Mesenchymal stem cell (in vitro differentiated cells and primary cell): ENCODE data around the gene MINDY1.

ENCODE experiments used
- DNase-seq: peaks from one replicate; pipeline ENCODE4 v3.0.0-alpha.2; 2013
- H2AFZ ChIP-seq: one replicate; pipeline ENCODE4 v1.6.1; 2013; ENCODE audit warnings: low read depth, mild to moderate bottlenecking, control low read depth, inconsistent platforms, low read length, moderate library complexity
- H2AK5ac ChIP-seq: 2 replicates; pipeline ENCODE4 v1.6.1; 2013; ENCODE audit warnings: low read length, moderate library complexity, mild to moderate bottlenecking, inconsistent platforms; ENCODE audit not compliant: severe bottlenecking
- H2BK120ac ChIP-seq: one replicate; pipeline ENCODE4 v1.6.1; 2013; ENCODE audit warnings: low read depth, mild to moderate bottlenecking, inconsistent platforms, low read length, moderate library complexity
- H2BK12ac ChIP-seq, 2 experiments: one replicate each; pipeline ENCODE4 v1.6.1; 2013; ENCODE audit warnings: inconsistent platforms in 2 of 2, low read length in 2 of 2, mild to moderate bottlenecking in 2 of 2, moderate library complexity in 2 of 2, control low read depth in 1 of 2
- H2BK15ac ChIP-seq: one replicate; pipeline ENCODE4 v1.6.1; 2013; ENCODE audit warnings: mild to moderate bottlenecking, low read depth, inconsistent platforms; ENCODE audit not compliant: poor library complexity, severe bottlenecking
- H2BK5ac ChIP-seq: 2 replicates; pipeline ENCODE4 v1.6.1; 2013; ENCODE audit warnings: low read depth, mild to moderate bottlenecking, low read length, control low read depth, inconsistent platforms; ENCODE audit not compliant: poor library complexity, severe bottlenecking
- H3K14ac ChIP-seq, 2 experiments: one replicate each; pipeline ENCODE4 v1.6.1; 2013; ENCODE audit warnings: inconsistent platforms in 2 of 2, low read length in 2 of 2, control low read depth in 1 of 2, mild to moderate bottlenecking in 1 of 2, moderate library complexity in 1 of 2
- H3K18ac ChIP-seq, 2 experiments: one replicate each; pipeline ENCODE4 v1.6.1; 2013; ENCODE audit warnings: inconsistent platforms in 2 of 2, low read length in 2 of 2, control low read depth in 1 of 2, low read depth in 1 of 2, mild to moderate bottlenecking in 1 of 2
- H3K23ac ChIP-seq, 2 experiments: one replicate each; pipeline ENCODE4 v1.6.1; 2013; ENCODE audit warnings: inconsistent platforms in 2 of 2, low read length in 2 of 2, mild to moderate bottlenecking in 2 of 2, moderate library complexity in 2 of 2, control low read depth in 1 of 2
- H3K27ac ChIP-seq: 2 replicates; pipeline ENCODE4 v1.5.1; 2013; ENCODE audit warnings: mild to moderate bottlenecking, moderate library complexity, low read length, control low read depth, inconsistent platforms; ENCODE audit not compliant: poor library complexity, severe bottlenecking
- H3K27me3 ChIP-seq, 2 experiments: 2 replicates each; pipeline versions ENCODE4 v1.6.1 to v1.7.0; 2013; ENCODE audit warnings: low read length in 2 of 2, mild to moderate bottlenecking in 2 of 2, moderate library complexity in 2 of 2, control low read depth in 1 of 2, inconsistent platforms in 1 of 2; ENCODE audit not compliant: control insufficient read depth in 1 of 2, insufficient read depth in 1 of 2
- H3K36me3 ChIP-seq, 2 experiments: 2 replicates each; pipeline versions ENCODE4 v1.6.1 to v1.7.0; 2013; ENCODE audit warnings: low read length in 2 of 2, control low read depth in 1 of 2, inconsistent platforms in 1 of 2, low read depth in 1 of 2, mild to moderate bottlenecking in 1 of 2; ENCODE audit not compliant: insufficient read depth in 2 of 2, control insufficient read depth in 1 of 2
- H3K4ac ChIP-seq, 2 experiments: one replicate each; pipeline ENCODE4 v1.6.1; 2013; ENCODE audit warnings: inconsistent platforms in 2 of 2, low read length in 2 of 2, mild to moderate bottlenecking in 2 of 2, moderate library complexity in 2 of 2, control low read depth in 1 of 2, low read depth in 1 of 2
- H3K4me1 ChIP-seq: 2 replicates; pipeline ENCODE4 v1.6.1; 2013; ENCODE audit warnings: low read depth, low read length, control low read depth; ENCODE audit not compliant: control insufficient read depth, insufficient read depth
- H3K4me2 ChIP-seq: 2 replicates; pipeline ENCODE4 v1.6.1; 2013; ENCODE audit warnings: low read length, mild to moderate bottlenecking, inconsistent platforms; ENCODE audit not compliant: poor library complexity, severe bottlenecking
- H3K4me3 ChIP-seq, 2 experiments: 2 replicates each; pipeline versions ENCODE4 v1.5.1 to v1.7.0; 2013; ENCODE audit warnings: low read length in 2 of 2, mild to moderate bottlenecking in 2 of 2, control low read depth in 1 of 2, low read depth in 1 of 2; ENCODE audit not compliant: insufficient read depth in 1 of 2
- H3K79me1 ChIP-seq: replicated peaks from 2 replicates; pipeline ENCODE4 v1.6.1; 2013; ENCODE audit warnings: mild to moderate bottlenecking, control low read depth, low read length, inconsistent platforms; ENCODE audit not compliant: poor library complexity, severe bottlenecking
- H3K9ac ChIP-seq: 2 replicates; pipeline ENCODE4 v1.7.0; 2013; ENCODE audit warnings: mild to moderate bottlenecking, low read length, moderate library complexity
- H3K9me3 ChIP-seq: 2 replicates; pipeline ENCODE4 v1.7.0; 2013; ENCODE audit warnings: mild to moderate bottlenecking, low read length; ENCODE audit not compliant: control insufficient read depth
- H4K8ac ChIP-seq: one replicate; pipeline ENCODE4 v1.6.1; 2013; ENCODE audit warnings: inconsistent platforms, mild to moderate bottlenecking, low read length, moderate library complexity
- H4K91ac ChIP-seq: one replicate; pipeline ENCODE4 v1.6.1; 2013; ENCODE audit warnings: mild to moderate bottlenecking, low read length, inconsistent platforms
- WGBS: methylation state at CpG from one replicate; pipeline ENCODE4 v1.1.7; 2013; ENCODE audit warnings: mixed read lengths; 5-methylcytosine and 5-hydroxymethylcytosine counted together

Gene MINDY1

GRCh38 chr1:150981177-150981804 lies 25.4 kb downstream of the MINDY1 start:
- peaks cover 0 to under 1% of the 10 kb centered on the region in 2 experiments for H3K27me3 ChIP-seq
- H3K9me3 ChIP-seq: no peaks in the 10 kb centered on the region
- no peak overlapping the region for H2BK15ac ChIP-seq
- H3K9ac ChIP-seq: no peak overlapping the region
- H2AFZ ChIP-seq: peak overlapping the region; percentile 34
- no peak overlapping the region for H3K14ac ChIP-seq
- WGBS: 47% methylated on average over 6 of the region's 6 CpGs
- H2BK12ac ChIP-seq: no peak overlapping the region
- no peak overlapping the region for H3K4me3 ChIP-seq
- H3K27ac ChIP-seq: no peak overlapping the region
- H2AK5ac ChIP-seq: no peak overlapping the region
- peak overlapping the region; percentile 56 for H4K8ac ChIP-seq
- no peak overlapping the region for H3K18ac ChIP-seq
- H3K4me1 ChIP-seq: peaks cover 29% of the 10 kb centered on the region
- H3K36me3 ChIP-seq: no peaks in the 10 kb centered on the region
- H3K23ac ChIP-seq: no peak overlapping the region
- H3K4me2 ChIP-seq: no peak overlapping the region
- no peak overlapping the region for H3K4ac ChIP-seq
- DNase-seq: no peak
- no peak overlapping the region for H4K91ac ChIP-seq
- no peak overlapping the region for H2BK5ac ChIP-seq
- H2BK120ac ChIP-seq: no peak overlapping the region
- no peaks in the 10 kb centered on the region for H3K79me1 ChIP-seq

- H3K4ac ChIP-seq: no peak overlapping the region
- WGBS: 56% methylated on average over 18 of the region's 23 CpGs
Measured at GRCh38 chr1:150979092-150980056, 27.3 kb downstream of the MINDY1 start.

GRCh38 chr1:150976879-150977694 lies 29.6 kb downstream of the MINDY1 start:
- Histone ChIP-seq H2BK120ac (peak overlapping the region; percentile 22), H2BK5ac (no peak overlapping the region), H3K9me3 (no peaks in the 10 kb centered on the region), H3K23ac (no peak overlapping the region), H4K8ac (peak overlapping the region; percentile 99), H3K14ac (no peak overlapping the region), H3K4ac (peak overlapping the region; percentile 75 to 77), H2BK12ac (peak overlapping the region; percentile 56 to 97), H3K79me1 (no peaks in the 10 kb centered on the region), H3K4me3 (no peak overlapping the region), H3K4me2 (peak overlapping the region; percentile 2), H3K27ac (peak overlapping the region; percentile 52), H3K27me3 (no peaks in the 10 kb centered on the region), H3K9ac (no peak overlapping the region), H2BK15ac (no peak overlapping the region), H3K4me1 (peaks cover 36% of the 10 kb centered on the region), H2AK5ac (peak overlapping the region; percentile 69), H4K91ac (peak overlapping the region; percentile 99), H3K18ac (peak overlapping the region; percentile 44 to 88), H2AFZ (peak overlapping the region; percentile 7), H3K36me3 (no peaks in the 10 kb centered on the region)
- peak; percentile 58 for DNase-seq
- WGBS: 25% methylated on average over 11 of the region's 11 CpGs

More at GRCh38 chr1:150979092-150980056, 27.3 kb downstream of the MINDY1 start:
- H2BK15ac ChIP-seq: peak overlapping the region; percentile 54
- no peaks in the 10 kb centered on the region for H3K27me3 ChIP-seq
- H2BK120ac ChIP-seq: no peak overlapping the region
- no peak overlapping the region for H3K14ac ChIP-seq
- peaks cover 28% of the 10 kb centered on the region for H3K4me1 ChIP-seq
- H4K8ac ChIP-seq: peak overlapping the region; percentile 51
- H3K9ac ChIP-seq: peak overlapping the region; percentile 68
- no peak overlapping the region for H2BK5ac ChIP-seq
- no peaks in the 10 kb centered on the region for H3K9me3 ChIP-seq
- no peak overlapping the region for H4K91ac ChIP-seq
- peak overlapping the region in 1 of 2 experiments; percentile 56 for H2BK12ac ChIP-seq
- no peaks in the 10 kb centered on the region for H3K36me3 ChIP-seq
- H3K4me3 ChIP-seq: no peak overlapping the region
- H2AK5ac ChIP-seq: peak overlapping the region; percentile 92
- peak overlapping the region in 1 of 2 experiments; percentile 37 for H3K18ac ChIP-seq
- no peaks in the 10 kb centered on the region for H3K79me1 ChIP-seq
- no peak overlapping the region for H3K4me2 ChIP-seq
- peak overlapping the region; percentile 8 for H2AFZ ChIP-seq
- no peak overlapping the region for H3K27ac ChIP-seq
- peak; percentile 91 for DNase-seq
- H3K23ac ChIP-seq: no peak overlapping the region
